KOPT-K1 (cell line): ENCODE results near the gene CFAP299.

Experiments used
- H3K27ac ChIP-seq: fragments of 200-600 bp; sonication (generic); 2 replicates; pipeline ENCODE4 v1.5.1; 2016; ENCODE audit warnings: antibody characterized with exemption, mild to moderate bottlenecking, low read depth, low read length; ENCODE audit not compliant: poor library complexity, severe bottlenecking
- H3K36me3 ChIP-seq: fragments of 200-600 bp; sonication (generic); 2 replicates; pipeline ENCODE4 v1.5.1; 2017; ENCODE audit warnings: antibody characterized with exemption, mild to moderate bottlenecking, low read length, moderate library complexity; ENCODE audit not compliant: insufficient read depth
- H3K9me3 ChIP-seq: fragments of 200-600 bp; sonication (generic); 2 replicates; pipeline ENCODE4 v1.5.1; 2017; ENCODE audit warnings: antibody characterized with exemption, low read length, mild to moderate bottlenecking; ENCODE audit not compliant: insufficient read depth, poor library complexity, severe bottlenecking

CFAP299 gene

DNA sequence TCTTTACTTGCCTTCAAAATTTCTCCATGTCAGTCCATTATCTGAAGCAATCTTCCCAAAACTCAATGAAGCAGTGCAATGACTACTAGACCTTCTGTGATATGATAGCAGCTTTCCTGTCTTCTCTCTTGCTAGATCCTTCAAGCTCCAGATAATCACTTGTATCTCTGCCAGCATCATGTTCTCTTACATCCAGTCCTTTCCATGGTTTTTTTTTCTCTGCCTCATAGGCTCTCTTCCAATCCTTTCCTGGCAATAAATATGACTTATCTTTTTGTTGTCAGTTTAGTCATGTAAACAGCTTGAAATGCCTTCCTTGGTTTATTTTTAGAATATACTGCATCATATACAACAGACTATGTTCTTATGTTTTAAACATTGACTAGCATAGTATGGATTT is 193.5 kb downstream of the CFAP299 start:
- H3K36me3 ChIP-seq: no peaks in the 10 kb centered on the region

DNA sequence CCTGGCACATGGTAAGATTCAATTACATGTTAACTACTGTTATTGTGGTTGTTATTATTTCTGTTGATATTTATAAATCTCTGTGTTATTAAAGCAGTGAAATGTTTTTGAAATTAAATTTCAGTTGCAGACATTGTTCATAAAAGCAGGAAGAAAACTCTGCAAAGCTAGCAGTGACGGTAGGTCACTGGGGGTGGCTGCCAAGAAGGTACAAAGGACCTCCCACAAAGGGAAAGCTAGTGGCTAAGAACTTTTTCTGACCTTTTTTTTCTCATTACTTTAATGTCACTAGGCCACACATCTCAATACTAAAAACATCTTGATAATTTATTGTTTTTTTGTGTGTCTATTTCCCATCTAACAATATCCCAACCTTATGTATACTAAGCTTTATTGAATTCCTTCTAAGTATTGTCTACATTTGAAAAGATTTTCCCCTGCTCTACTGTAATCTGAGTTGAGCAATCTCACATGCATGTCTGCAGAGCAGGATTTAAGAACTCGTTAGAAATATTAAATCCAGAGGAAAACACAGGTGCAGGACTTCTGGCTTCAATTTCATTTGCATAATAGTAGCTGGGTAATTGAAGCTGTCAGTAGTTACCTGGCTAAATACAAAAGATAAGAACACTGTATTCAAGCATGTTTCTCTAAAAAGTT is 197.3 kb downstream of the CFAP299 start:
- Histone ChIP-seq H3K9me3 (no peaks in the 10 kb centered on the region), H3K27ac (no peak overlapping the region), H3K36me3 (no peaks in the 10 kb centered on the region)

More for the DNA sequence above, 193.5 kb downstream of the CFAP299 start:
- no peak overlapping the region for H3K27ac ChIP-seq
- no peaks in the 10 kb centered on the region for H3K9me3 ChIP-seq

DNA sequence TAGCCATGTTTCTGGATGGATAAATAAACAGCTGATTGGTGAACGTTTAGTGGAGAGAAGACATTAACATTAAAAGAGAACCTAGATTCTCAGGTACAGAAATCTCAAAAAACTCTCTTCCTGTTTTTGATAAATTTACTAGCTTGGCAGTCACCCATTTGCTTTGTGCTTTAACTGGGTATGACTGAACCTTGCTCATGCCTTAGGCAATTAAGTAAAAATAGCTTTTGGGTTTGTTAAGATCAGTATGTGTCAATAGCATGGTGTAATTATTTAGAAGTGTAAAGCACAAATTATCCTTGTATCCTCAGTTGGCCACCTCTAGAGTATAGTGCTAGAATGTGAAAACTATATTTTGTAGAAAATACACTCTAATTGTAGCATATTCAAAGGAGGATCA is 200.0 kb downstream of the CFAP299 start:
- no peak overlapping the region for H3K27ac ChIP-seq
- no peaks in the 10 kb centered on the region for H3K36me3 ChIP-seq
- no peaks in the 10 kb centered on the region for H3K9me3 ChIP-seq

DNA sequence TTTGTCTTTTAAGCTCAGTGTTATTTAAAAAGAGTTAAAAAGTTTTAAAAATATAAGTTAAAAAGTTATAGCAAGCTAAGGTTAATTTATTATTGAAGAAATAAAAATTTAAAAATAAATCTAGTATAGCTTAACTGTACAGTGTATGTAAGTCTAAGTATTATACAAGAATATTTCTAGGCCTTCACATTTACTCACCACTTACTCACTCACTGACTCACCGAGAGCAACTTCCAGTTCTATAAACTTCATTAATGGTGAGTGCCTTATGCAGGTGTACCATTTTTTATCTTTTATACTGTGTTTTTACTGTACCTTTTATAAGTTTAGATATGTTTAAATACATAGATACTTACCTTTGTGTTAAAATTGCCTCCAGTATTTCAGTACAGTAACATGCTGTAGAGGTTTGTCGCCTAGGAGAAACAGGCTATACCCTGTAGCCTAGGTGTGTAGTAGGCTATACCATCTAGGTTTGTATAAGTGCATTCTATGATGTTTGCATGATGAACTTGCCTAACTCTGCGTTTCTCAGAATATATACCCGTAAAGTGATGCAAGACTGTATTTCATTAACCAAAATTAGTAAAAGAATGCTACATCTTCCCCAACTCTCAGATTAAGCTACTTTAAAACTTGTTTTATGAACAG is 202.9 kb downstream of the CFAP299 start:
- no peaks in the 10 kb centered on the region for H3K9me3 ChIP-seq
- no peak overlapping the region for H3K27ac ChIP-seq
- H3K36me3 ChIP-seq: no peaks in the 10 kb centered on the region

DNA sequence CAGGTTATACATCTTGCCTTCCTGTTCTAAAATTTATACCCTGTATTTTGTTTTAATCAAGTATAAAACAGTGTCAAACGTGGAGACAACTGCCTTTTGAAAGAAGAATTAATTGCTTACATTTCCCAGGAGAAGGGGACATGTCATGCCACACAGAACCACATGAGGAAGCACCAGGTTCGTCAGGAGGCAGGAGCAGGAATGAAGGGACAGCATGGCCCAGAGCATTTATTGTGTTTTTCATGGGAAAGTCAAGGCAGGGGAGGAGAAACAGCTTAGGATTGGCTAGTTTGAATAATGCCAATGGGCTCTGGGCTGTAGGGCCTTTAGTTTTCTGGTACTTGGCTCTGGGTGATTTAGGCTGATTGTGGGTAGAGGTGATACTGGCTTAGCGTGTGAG is 203.7 kb downstream of the CFAP299 start:
- Histone ChIP-seq H3K9me3 (no peaks in the 10 kb centered on the region), H3K36me3 (no peaks in the 10 kb centered on the region), H3K27ac (no peak overlapping the region)

DNA sequence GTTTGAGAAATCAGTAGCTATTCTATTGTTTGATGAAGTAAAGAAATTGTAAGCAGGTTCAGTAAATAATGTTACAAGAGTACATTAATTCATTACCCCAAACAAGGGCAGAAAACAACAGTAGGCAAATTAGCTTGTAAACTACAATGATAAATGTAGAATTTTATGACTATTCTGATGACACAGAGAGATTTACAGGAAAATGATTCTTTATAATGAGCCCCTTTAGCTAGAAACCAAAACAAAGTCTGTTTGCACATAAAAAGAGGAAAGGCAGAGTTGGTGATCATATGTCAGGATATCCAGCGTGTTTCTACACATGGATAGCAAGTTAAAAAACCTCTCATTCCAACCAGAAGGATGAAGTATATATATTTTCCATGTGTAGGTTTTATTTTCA is 204.8 kb downstream of the CFAP299 start:
- Histone ChIP-seq H3K9me3 (no peaks in the 10 kb centered on the region), H3K27ac (no peak overlapping the region), H3K36me3 (no peaks in the 10 kb centered on the region)

DNA sequence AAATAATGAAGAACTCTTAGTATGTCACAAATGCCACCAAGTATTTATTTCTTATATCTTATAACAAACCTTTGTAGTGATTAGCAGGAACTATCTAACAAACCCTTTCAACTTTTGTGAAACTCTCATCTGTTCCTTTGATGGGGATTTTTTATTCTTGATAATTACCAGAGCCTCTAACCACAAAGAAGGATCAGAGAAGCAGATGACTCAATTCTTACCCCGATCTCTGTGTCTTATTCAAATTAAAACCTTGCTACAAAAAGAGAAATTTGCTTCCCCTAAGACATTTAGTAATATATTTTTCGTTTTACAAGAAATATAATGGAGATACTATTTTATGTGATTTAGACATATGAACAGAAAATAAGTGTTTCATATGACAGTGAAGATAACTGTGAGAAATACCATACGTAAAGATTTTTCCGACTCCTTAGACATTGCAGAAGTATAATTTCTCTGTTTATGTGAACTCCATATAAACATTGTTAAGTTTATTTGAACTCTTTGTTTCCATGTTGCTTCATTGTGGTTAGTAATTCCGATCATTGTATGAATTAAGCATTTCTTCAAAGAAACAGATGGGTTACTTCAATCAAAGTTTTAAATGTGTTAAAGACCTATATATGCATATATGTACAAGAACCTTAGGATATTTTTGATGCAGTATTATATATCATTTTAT is 205.4 kb downstream of the CFAP299 start:
- Histone ChIP-seq H3K9me3 (no peaks in the 10 kb centered on the region), H3K27ac (no peak overlapping the region), H3K36me3 (no peaks in the 10 kb centered on the region)

DNA sequence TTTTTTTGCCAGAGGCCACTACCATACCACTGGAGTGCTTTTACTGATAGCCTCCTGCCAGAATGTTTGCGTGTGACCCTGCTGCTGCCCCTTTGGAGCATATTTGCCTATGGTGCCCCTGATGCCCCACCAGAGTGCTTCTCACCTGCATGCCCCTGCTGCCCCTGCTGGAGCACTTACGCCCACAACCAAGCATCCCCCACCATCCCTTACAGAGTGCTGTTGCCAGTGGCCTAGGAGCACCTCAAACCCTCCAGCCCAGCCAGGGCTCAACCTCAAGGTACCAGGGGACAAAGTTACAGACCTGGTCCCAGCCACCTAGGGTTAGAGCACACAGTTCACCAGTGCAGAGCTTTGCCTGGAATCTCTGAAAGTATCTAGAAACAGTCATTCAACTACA is 207.2 kb downstream of the CFAP299 start:
- Histone ChIP-seq H3K9me3 (no peaks in the 10 kb centered on the region), H3K27ac (no peak overlapping the region), H3K36me3 (no peaks in the 10 kb centered on the region)

DNA sequence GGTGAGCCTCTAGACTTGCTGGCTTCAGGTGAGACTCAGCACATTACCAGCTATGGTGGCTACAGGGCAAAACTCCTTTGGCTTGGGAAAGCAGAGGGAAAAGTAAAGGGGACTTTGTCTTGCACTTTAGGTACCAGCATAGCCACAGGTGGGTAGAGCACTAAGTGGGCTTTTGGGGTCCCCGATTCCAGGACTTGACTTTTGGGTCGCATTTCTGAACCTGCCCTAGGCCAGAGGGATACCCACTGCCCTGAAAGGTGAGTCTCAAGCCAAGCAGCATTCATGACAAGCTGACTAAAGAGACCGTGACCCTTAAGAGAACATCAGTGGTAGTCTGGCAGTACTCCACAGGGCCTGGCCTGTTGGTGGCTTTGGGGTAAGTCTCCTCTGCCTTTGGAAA is 224.8 kb downstream of the CFAP299 start:
- no peak overlapping the region for H3K27ac ChIP-seq
- no peaks in the 10 kb centered on the region for H3K36me3 ChIP-seq
- peaks cover 5% of the 10 kb centered on the region for H3K9me3 ChIP-seq

DNA sequence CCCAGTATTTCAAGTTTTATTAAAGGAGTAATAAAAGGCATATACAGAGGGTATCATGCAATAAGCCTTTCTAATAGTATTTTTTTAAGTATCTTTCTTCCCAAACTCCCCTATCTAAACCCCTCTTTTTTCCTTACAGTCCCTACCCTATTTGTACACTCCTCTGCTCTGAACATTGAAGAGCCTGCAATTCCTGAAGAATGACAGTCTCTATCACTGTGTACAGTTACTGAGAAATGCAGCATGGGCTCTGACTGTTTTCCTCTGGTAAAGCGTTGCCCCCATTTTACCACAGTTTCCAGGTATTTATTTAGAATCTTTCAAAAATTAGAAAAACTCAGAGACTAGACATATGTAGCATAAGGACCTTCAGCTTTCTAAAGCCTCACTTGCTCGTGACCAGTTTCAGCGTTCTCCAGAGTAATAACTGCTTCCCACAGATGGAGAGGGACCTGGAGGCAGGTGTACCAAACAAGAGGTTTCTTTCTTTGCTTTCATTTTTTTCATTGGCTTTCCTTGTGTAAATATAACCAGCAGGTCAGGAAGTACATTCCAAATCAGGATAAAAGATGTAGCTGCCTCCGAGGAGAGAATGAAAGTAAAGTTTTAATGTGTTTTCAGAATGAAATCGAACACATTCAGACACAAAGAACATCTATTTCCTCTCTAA is 230.8 kb downstream of the CFAP299 start:
- no peaks in the 10 kb centered on the region for H3K36me3 ChIP-seq
- H3K9me3 ChIP-seq: no peaks in the 10 kb centered on the region
- H3K27ac ChIP-seq: no peak overlapping the region

DNA sequence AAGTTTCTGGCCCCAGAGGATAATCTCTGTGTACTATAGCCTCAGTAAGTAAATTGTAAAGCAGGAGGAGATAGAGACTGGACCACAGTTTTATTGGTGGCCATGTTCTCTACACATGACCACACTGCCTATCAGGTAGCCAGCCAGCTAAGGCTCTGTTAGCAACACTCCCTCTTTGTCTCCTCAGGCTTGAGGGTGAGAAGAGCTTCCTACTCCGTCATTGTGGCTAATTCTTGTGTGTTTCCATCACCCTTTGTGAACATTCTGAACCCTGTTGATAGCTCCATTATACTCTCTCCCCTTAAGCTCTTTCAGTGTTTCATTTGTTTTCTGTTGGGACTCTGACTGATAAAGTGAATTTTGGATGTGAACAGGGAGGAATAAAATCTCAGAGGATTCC is 233.4 kb downstream of the CFAP299 start:
- no peaks in the 10 kb centered on the region for H3K36me3 ChIP-seq
- no peaks in the 10 kb centered on the region for H3K9me3 ChIP-seq
- no peak overlapping the region for H3K27ac ChIP-seq

DNA sequence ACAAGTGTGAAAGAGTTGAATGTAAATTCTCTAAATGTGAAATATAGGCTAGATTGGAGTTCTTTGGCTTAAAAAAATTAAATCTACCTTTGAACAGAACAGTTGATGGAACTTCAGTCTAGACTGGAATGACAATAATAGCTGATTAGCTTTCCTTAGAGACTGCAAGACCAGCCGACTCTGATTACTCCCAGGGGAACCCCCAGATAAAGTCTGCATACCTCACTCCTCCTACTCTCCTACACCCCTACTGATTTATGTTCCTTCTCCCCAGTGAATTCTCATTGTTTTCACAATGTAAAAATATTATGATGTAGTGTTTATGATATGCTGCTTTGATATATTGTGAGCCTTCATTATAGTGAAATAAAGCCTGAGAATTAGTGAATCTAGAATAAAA is 241.3 kb downstream of the CFAP299 start:
- Histone ChIP-seq H3K9me3 (no peaks in the 10 kb centered on the region), H3K27ac (no peak overlapping the region), H3K36me3 (no peaks in the 10 kb centered on the region)

DNA sequence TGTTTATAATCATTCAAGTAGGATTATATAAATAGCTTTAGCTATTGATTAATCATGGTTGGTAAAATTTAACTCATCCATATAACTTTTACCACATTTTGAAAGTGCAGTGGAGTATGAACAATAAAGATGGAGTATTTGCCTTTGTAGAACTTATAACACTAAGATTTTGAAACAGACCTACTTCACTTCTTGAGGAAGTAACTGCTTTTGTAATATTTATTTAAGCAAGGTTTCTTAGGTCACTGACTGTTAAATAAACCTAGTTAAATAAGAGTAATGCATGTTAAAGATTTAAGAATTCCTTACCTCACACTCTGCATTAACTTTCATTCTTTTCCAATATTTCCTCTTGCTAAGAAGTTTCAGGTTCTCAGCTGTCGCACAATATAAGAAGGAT is 242.5 kb downstream of the CFAP299 start:
- H3K27ac ChIP-seq: no peak overlapping the region
- H3K36me3 ChIP-seq: no peaks in the 10 kb centered on the region
- no peaks in the 10 kb centered on the region for H3K9me3 ChIP-seq

DNA sequence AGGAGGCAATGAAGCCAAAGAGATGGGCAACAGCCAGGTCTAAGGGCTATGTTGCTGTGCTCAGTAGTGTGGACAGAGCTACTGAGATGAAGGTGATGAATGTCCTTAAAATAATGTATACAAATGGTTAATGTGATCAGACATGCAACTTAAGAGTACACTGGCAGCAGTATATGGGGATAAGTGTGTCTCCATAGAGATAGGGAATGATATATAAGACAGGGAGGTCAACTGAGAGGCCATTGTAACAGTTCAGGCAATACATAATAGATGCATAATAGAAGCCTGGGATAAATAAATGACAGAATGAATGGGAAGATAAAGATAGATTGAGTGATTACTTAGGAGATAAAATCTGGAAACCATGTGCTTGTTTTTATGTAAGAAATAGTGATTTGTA is 250.0 kb downstream of the CFAP299 start:
- Histone ChIP-seq H3K9me3 (no peaks in the 10 kb centered on the region), H3K27ac (no peak overlapping the region), H3K36me3 (no peaks in the 10 kb centered on the region)

DNA sequence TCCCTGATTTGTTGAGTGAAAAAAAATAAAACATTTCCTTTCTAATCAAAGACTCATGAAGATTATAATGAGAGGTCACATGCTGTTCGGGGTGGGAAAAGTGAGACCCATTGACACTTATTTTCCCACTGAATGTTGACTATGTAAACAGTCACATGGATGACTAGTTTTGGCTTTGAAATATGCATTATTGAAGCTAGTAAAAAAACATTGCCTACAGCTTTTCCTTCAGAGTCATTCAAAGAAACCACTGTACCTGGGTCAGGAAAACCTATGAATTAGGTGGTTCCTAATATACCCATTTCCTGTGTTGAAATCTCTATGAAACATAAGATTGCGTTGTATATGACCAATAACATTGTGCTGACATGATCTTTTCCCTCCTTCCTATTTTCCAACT is 251.2 kb downstream of the CFAP299 start:
- H3K27ac ChIP-seq: no peak overlapping the region
- H3K36me3 ChIP-seq: no peaks in the 10 kb centered on the region
- no peaks in the 10 kb centered on the region for H3K9me3 ChIP-seq
